DMS153 (cell line): ENCODE results near the gene DDX23.
"Not testable (repeated sequence)": the region's sequence is repeated elsewhere in the genome, so short reads cannot be mapped to it uniquely, and the experiment has no call there.

ENCODE experiments used
- DNase-seq: peaks from one replicate; lab custom pipeline; 2025; lab: John Stamatoyannopoulos, UW

The DDX23 gene

GRCh38 chr12:48862760-48863159, 10.8 kb upstream of the DDX23 start:
- DNase-seq: no peak

- no peak for DNase-seq
These were observed 9.1 kb upstream of the DDX23 start for GRCh38 chr12:48861111-48861510.

GRCh38 chr12:48860236-48860635, 8.3 kb upstream of the DDX23 start:
- DNase-seq: not testable (repeated sequence)

GRCh38 chr12:48859607-48860006, 7.6 kb upstream of the DDX23 start:
- no peak for DNase-seq

- DNase-seq: no peak
These were observed 6.1 kb upstream of the DDX23 start for GRCh38 chr12:48858043-48858442.

GRCh38 chr12:48857278-48857994, 5.5 kb upstream of the DDX23 start:
- no peak for DNase-seq

- DNase-seq: no peak
These were observed 4.4 kb upstream of the DDX23 start for GRCh38 chr12:48856379-48856778.

GRCh38 chr12:48854932-48855331, 3.0 kb upstream of the DDX23 start:
- DNase-seq: not testable (repeated sequence)

GRCh38 chr12:48854488-48854887, 2.5 kb upstream of the DDX23 start:
- DNase-seq: no peak

GRCh38 chr12:48852734-48853688, 1.0 kb upstream of the DDX23 start:
- DNase-seq: peak; percentile 77

GRCh38 chr12:48842021-48842420, 9.9 kb downstream of the DDX23 start:
- DNase-seq: not testable (repeated sequence)

- DNase-seq: no peak
These were observed 13.9 kb downstream of the DDX23 start for GRCh38 chr12:48838048-48838447.

- no peak for DNase-seq
These were observed 19.5 kb downstream of the DDX23 start for GRCh38 chr12:48832321-48833060.

- no peak for DNase-seq
These were observed 20.7 kb downstream of the DDX23 start for GRCh38 chr12:48831257-48831656.

GRCh38 chr12:48828841-48829575, 23.0 kb downstream of the DDX23 start:
- no peak for DNase-seq

- DNase-seq: no peak
These were observed 23.7 kb downstream of the DDX23 start for GRCh38 chr12:48828293-48828692.

GRCh38 chr12:48827513-48828096, 24.4 kb downstream of the DDX23 start:
- no peak for DNase-seq

GRCh38 chr12:48827026-48827425, 24.9 kb downstream of the DDX23 start:
- DNase-seq: no peak

- no peak for DNase-seq
These were observed 25.6 kb downstream of the DDX23 start for GRCh38 chr12:48826209-48826855.

- no peak for DNase-seq
These were observed 27.1 kb downstream of the DDX23 start for GRCh38 chr12:48824905-48825304.

GRCh38 chr12:48824112-48824511, 27.9 kb downstream of the DDX23 start:
- DNase-seq: no peak
